ENCODE measurements around the gene SLC39A11. TPM values are rescaled to one million over a fixed set of nuclear protein-coding genes. Genes with fewer than 3 reads are reported as not detected.
"Not testable (repeated sequence)": the region's sequence is repeated elsewhere in the genome, so short reads cannot be mapped to it uniquely, and the experiment has no call there.

SLC39A11 gene
- total RNA-seq, 4 donors from 2014 or later = 23.0 to 30.9 (median 27.6) TPM

- Histone ChIP-seq H3K27ac (peak overlapping the region in 2 of 4 donors; percentile 61 to 84), H3K36me3 (peaks cover 0 to 7% (median 0%) of the 10 kb centered on the region in 3 donors), H3K4me1 (peaks cover 0 to 54% (median 10%) of the 10 kb centered on the region in 3 donors), H3K27me3 (no peaks in the 10 kb centered on the region), H3K9me3 (peaks cover 0 to 9% (median 0%) of the 10 kb centered on the region in 3 donors), H3K4me3 (no peak overlapping the region)
- intact Hi-C loops (cut with DNase I) = no loop called here
- DNase-seq = no peak
- 92 to 95% methylated on average over 3 of the region's 3 CpGs for WGBS, 2 donors
- TF ChIP-seq POLR2A (IDR thresholded peaks at IDR 0.05) = no peak
- TF ChIP-seq, protein P1, sequence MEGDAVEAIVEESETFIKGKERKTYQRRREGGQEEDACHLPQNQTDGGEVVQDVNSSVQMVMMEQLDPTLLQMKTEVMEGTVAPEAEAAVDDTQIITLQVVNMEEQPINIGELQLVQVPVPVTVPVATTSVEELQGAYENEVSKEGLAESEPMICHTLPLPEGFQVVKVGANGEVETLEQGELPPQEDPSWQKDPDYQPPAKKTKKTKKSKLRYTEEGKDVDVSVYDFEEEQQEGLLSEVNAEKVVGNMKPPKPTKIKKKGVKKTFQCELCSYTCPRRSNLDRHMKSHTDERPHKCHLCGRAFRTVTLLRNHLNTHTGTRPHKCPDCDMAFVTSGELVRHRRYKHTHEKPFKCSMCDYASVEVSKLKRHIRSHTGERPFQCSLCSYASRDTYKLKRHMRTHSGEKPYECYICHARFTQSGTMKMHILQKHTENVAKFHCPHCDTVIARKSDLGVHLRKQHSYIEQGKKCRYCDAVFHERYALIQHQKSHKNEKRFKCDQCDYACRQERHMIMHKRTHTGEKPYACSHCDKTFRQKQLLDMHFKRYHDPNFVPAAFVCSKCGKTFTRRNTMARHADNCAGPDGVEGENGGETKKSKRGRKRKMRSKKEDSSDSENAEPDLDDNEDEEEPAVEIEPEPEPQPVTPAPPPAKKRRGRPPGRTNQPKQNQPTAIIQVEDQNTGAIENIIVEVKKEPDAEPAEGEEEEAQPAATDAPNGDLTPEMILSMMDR (IDR thresholded peaks at IDR 0.05) = no peak
Measured at GRCh38 chr17:72711521-72712310, 380.8 kb downstream of the SLC39A11 start.

GRCh38 chr17:72710834-72711233 is 381.7 kb downstream of the SLC39A11 start:
- Histone ChIP-seq H3K27me3 (no peaks in the 10 kb centered on the region), H3K27ac (peak overlapping the region; percentile 60 to 84 (median 61)), H3K9me3 (peaks cover 0 to 9% (median 0%) of the 10 kb centered on the region in 3 donors), H3K4me3 (no peak overlapping the region), H3K4me1 (peaks cover 0 to 54% (median 12%) of the 10 kb centered on the region in 3 donors), H3K36me3 (peaks cover 0 to 7% (median 0%) of the 10 kb centered on the region in 3 donors)
- intact Hi-C loops (cut with DNase I) = no loop called here
- 45 to 60% methylated on average over 1 of the region's 1 CpG for WGBS, 2 donors
- no peak for DNase-seq
- TF ChIP-seq POLR2A (IDR thresholded peaks at IDR 0.05) = no peak
- TF ChIP-seq, protein P1 (IDR thresholded peaks at IDR 0.05) = no peak

- Histone ChIP-seq H3K4me1 (peaks cover 0 to 57% (median 12%) of the 10 kb centered on the region in 3 donors), H3K9me3 (peaks cover 0 to 9% (median 0%) of the 10 kb centered on the region in 3 donors), H3K27me3 (no peaks in the 10 kb centered on the region), H3K4me3 (no peak overlapping the region), H3K27ac (peak overlapping the region; percentile 60 to 84 (median 61)), H3K36me3 (peaks cover 0 to 7% (median 0%) of the 10 kb centered on the region in 3 donors)
- DNase-seq = no peak
- TF ChIP-seq POLR2A (IDR thresholded peaks at IDR 0.05) = no peak
- TF ChIP-seq, protein P1 (IDR thresholded peaks at IDR 0.05) = no peak
- intact Hi-C loops (cut with DNase I) = no loop called here
Measured at GRCh38 chr17:72710202-72710601, 382.3 kb downstream of the SLC39A11 start.

- Histone ChIP-seq H3K27ac (peak overlapping the region; percentile 42 to 84 (median 61)), H3K4me1 (peaks cover 0 to 60% (median 12%) of the 10 kb centered on the region in 3 donors)
- not testable (repeated sequence) for DNase-seq, H3K36me3 ChIP-seq, H3K27me3 ChIP-seq, H3K9me3 ChIP-seq, H3K4me3 ChIP-seq
- intact Hi-C loops (cut with DNase I) = loop anchor here (10.0 kb wide), 1 partner anchor 124 kb away; no protein-coding TSS in a partner anchor
- 56 to 75% methylated on average over 9 of the region's 9 CpGs for WGBS, 2 donors
Measured at GRCh38 chr17:72708682-72709081, 383.8 kb downstream of the SLC39A11 start.

DNA sequence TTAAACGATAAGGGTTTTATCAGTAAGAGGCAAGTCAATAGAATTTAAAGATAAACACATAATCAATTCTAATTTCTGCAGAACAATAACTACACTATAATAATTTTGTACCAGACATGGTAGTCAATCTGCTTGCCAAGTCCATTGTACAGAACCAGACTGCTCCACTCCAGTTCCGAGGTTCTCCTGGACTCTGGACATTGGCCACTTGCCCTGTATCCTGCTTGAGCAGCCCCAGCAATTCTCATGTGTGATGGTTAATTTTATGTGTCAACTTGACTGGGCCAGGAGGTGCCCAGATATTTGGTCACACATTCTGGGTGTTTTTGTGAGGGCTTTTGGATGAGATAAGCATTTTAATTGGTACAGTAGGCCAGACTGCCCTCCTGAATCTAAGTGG is 384.6 kb downstream of the SLC39A11 start:
- WGBS, 2 donors = 89 to 98% methylated on average over 2 of the region's 2 CpGs
- TF ChIP-seq, protein P1 (IDR thresholded peaks at IDR 0.05) = no peak
- no peak for TF ChIP-seq POLR2A (IDR thresholded peaks at IDR 0.05)

More for the DNA sequence above, 384.6 kb downstream of the SLC39A11 start:
- no peak for DNase-seq
- intact Hi-C loops (cut with DNase I) = loop anchor here (10.0 kb wide), 1 partner anchor 123 kb away; no protein-coding TSS in a partner anchor
- Histone ChIP-seq H3K27me3 (no peaks in the 10 kb centered on the region), H3K36me3 (peaks cover 0 to 7% (median 0%) of the 10 kb centered on the region in 3 donors), H3K9me3 (peaks cover 0 to 9% (median 0%) of the 10 kb centered on the region in 3 donors), H3K4me3 (no peak overlapping the region), H3K27ac (peak overlapping the region in 2 of 4 donors; percentile 61 to 84), H3K4me1 (peaks cover 0 to 68% (median 16%) of the 10 kb centered on the region in 3 donors)

All from esophagus squamous epithelium (tissue), 5 donors.